ENCODE data around the gene IGFBP4. TPM values are rescaled to one million over a fixed set of nuclear protein-coding genes. Genes with fewer than 3 reads are reported as not detected.

The IGFBP4 gene
- total and polyA plus RNA-seq, 2 of the 13 experiments (the other 11 are each of a cell fraction or from before 2014, with no cell fraction given): 4.1 to 49.0 TPM

GRCh38 chr17:40404003-40404402, 39.2 kb upstream of the IGFBP4 start:
- FAIRE-seq (no peak), DNase-seq (ENCODE audit: low spot score) (no peak), ATAC-seq (no peak)
- Histone ChIP-seq H3K36me3 (replicated peaks in 1 of 2; ENCODE audit: control insufficient read depth in 1 of 2, insufficient read depth in 2 of 2, low read length in 2 of 2) (peaks cover 22 to 90% of the 10 kb centered on the region in 2 experiments), H2AFZ (ENCODE audit: low read length) (no peak overlapping the region), H3K4me3 (replicated peaks in 1 of 3; ENCODE audit: insufficient read depth in 1 of 3, low read depth in 2 of 3, low read length in 3 of 3) (no peak overlapping the region), H3K79me2 (ENCODE audit: insufficient read depth, low read length) (peaks cover 3% of the 10 kb centered on the region), H3K9ac (ENCODE audit: insufficient read depth, low read depth, low read length) (no peak overlapping the region), H3K9me3 (ENCODE audit: low read length) (no peaks in the 10 kb centered on the region), H4K20me1 (ENCODE audit: insufficient read depth, low read length) (no peaks in the 10 kb centered on the region; the same call in 1 of the 2 replicates), H3K27me3 (ENCODE audit: control insufficient read depth in 1 of 2, insufficient read depth in 2 of 2, low read length in 2 of 2) (no peaks in the 10 kb centered on the region), H3K4me2 (ENCODE audit: low read depth, low read length) (no peak overlapping the region), H3K27ac (ENCODE audit: extremely low read length, insufficient read depth, low read length) (no peak overlapping the region), H3K4me1 (ENCODE audit: insufficient read depth, low read length) (no peaks in the 10 kb centered on the region)
- CTCF ChIA-PET (ENCODE audit: low intra/inter-chr PET ratio, low total read pairs): no interaction called here
- POLR2A ChIA-PET: no interaction called here
- in situ Hi-C loops (cut with HindIII; ENCODE audit: extremely low pct_ligation_motif_present, low pct_unique_long_range_greater_than_20kb): no loop called here
- no TSS peak for BruUV-seq (replicated peaks)
- 95% methylated on average over 3 of the region's 3 CpGs for WGBS (ENCODE audit: low lambda C conversion rate)
- intact Hi-C loops (cut with micrococcal nuclease; ENCODE audit: unreplicated experiment): no loop called here
- TF ChIP-seq U2AF1 (optimal IDR thresholded peaks at IDR 0.05; ENCODE audit: low read depth, low read length) (no peak), ZNF280D (CRISPR knock-in tag; IDR thresholded peaks at IDR 0.05) (no peak), TAF15 (IDR thresholded peaks at IDR 0.05; ENCODE audit: low read depth, low read length, poor library complexity, severe bottlenecking) (no peak), TMF1 (CRISPR knock-in tag; IDR thresholded peaks at IDR 0.05; ENCODE audit: low read depth) (no peak), GLMP (CRISPR knock-in tag; IDR thresholded peaks at IDR 0.05; ENCODE audit: borderline replicate concordance) (no peak), ZNF740 (CRISPR knock-in tag; IDR thresholded peaks at IDR 0.05) (no peak), MED8 (CRISPR knock-in tag; IDR thresholded peaks at IDR 0.05; ENCODE audit: insufficient replicate concordance) (no peak), ZNF275 (CRISPR knock-in tag; IDR thresholded peaks at IDR 0.05; ENCODE audit: borderline replicate concordance) (no peak), ZNF597 (CRISPR knock-in tag; IDR thresholded peaks at IDR 0.05) (no peak), ZNF800 (CRISPR knock-in tag; IDR thresholded peaks at IDR 0.05) (no peak), ARNT (IDR thresholded peaks at IDR 0.05) (no peak), ZBTB26 (CRISPR knock-in tag; IDR thresholded peaks at IDR 0.05; ENCODE audit: borderline replicate concordance) (no peak)

Measured in HepG2 (cell line).